Sigmoid colon (tissue), 7 donors: ENCODE measurements around the gene SNTG2. TPM values are rescaled to one million over a fixed set of nuclear protein-coding genes. Genes with fewer than 3 reads are reported as not detected.

Experiments
- DNase-seq: peaks from one replicate; pipeline ENCODE4 v3.0.0-alpha.2; 2019
- H3K27ac ChIP-seq, 4 donors: fragments of 200-600 bp; sonication (generic); one replicate each; pipeline ENCODE4 v1.5.1; 2016 to 2019; ENCODE audit warnings: mild to moderate bottlenecking in 1 of 4
- H3K27me3 ChIP-seq, 3 donors: fragments of 200-600 bp; sonication (generic); one replicate each; pipeline ENCODE4 v1.5.1; 2019; ENCODE audit warnings: mild to moderate bottlenecking in 1 of 3
- H3K36me3 ChIP-seq, 4 donors: fragments of 200-600 bp; sonication (generic); one replicate each; pipeline ENCODE4 v1.5.1; 2016 to 2019
- H3K4me1 ChIP-seq, 4 donors: fragments of 200-600 bp; sonication (generic); one replicate each; pipeline ENCODE4 v1.5.1; 2017 to 2019
- H3K4me3 ChIP-seq, 4 donors: fragments of 200-600 bp; sonication (generic); one replicate each; pipeline ENCODE4 v1.5.1; 2017 to 2019; ENCODE audit warnings: mild to moderate bottlenecking in 2 of 4, moderate library complexity in 1 of 4
- H3K9me3 ChIP-seq, 4 donors: fragments of 200-600 bp in 3 of 4; sonication (generic) in 3 of 4; one replicate each; pipeline versions ENCODE4 v1.5.1 to v1.6.1; 2013 to 2019
- EP300 ChIP-seq, 4 donors: sonication (generic); formaldehyde crosslinking; IDR thresholded peaks; one replicate each; pipeline ENCODE4 v1.6.1; 2017; ENCODE audit warnings: antibody characterized with exemption in 4 of 4
- POLR2A ChIP-seq, 2 donors: fragments of 450-650 bp; IDR thresholded peaks; one replicate each; pipeline ENCODE4 v1.6.1; 2016; ENCODE audit warnings: antibody characterized with exemption in 2 of 2, mild to moderate bottlenecking in 2 of 2, moderate library complexity in 2 of 2
- POLR2AphosphoS5 ChIP-seq, 4 donors: sonication (generic); formaldehyde crosslinking; IDR thresholded peaks; one replicate each; pipeline ENCODE4 v1.6.1; 2017; ENCODE audit warnings: antibody characterized with exemption in 4 of 4
- WGBS, 2 donors: extraction: QIAGEN DNeasy Blood & Tissue Kit; methylation state at CpG; one replicate each; pipeline ENCODE4 v1.1.7; 2013; 5-methylcytosine and 5-hydroxymethylcytosine counted together
- intact Hi-C: fragments of 100-400 bp; cut with DNase I; formaldehyde crosslinking; loops from one replicate; pipeline ENCODE4 v1.15.1; 2023
- polyA plus RNA-seq, 3 donors: library from polyadenylated mRNA; stranded (reverse); fragments of 200-250 nt; gene quantifications; one replicate each; pipeline ENCODE4 v1.2.3, GENCODE V29; 2013
- total RNA-seq, 4 donors: library from RNA; depleted of rRNA; stranded (reverse); fragments of >200 nt; gene quantifications; one replicate each; pipeline ENCODE4 v1.1.0, GENCODE V29; 2016
- TF ChIP-seq, protein P1 (sequence below), 4 experiments: fragments of 450-650 bp in 3 of 4; fragments of 200-600 bp in 1 of 4; IDR thresholded peaks; one replicate each; pipeline ENCODE4 v1.5.1; 2016 to 2019; ENCODE audit warnings: antibody characterized with exemption in 4 of 4, mild to moderate bottlenecking in 3 of 4, moderate library complexity in 2 of 4
- donor health status: healthy with polysubstance abuse.
- donor health status: Bipolar disorder and iron deficiency.
- donor health status: healthy.

SNTG2 gene
- total and polyA plus RNA-seq, 7 donors, result 0.60 to 5.2 (median 1.9) TPM; not detected in 1

DNA sequence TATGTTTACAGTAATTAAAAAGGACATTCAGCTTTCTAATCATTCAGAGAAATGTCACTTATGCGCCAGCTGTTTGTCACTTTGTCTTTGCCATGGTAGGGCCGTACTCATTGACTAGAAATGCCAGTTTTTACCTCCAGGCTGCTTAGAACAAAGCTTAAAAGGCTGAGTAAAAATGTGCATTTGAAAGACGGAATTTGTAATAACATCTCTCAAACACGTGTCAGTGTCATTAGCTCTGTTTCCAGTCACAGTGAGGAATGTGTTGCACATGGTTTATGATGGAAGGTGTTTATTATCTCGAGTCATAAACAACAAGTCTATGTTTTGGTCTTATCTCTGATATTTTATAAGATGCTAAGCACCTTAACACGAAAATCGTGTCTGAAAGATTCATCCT, 118.2 kb downstream of the SNTG2 start:
- no peak for TF ChIP-seq EP300 (IDR thresholded peaks at IDR 0.05)
- TF ChIP-seq, protein P1, sequence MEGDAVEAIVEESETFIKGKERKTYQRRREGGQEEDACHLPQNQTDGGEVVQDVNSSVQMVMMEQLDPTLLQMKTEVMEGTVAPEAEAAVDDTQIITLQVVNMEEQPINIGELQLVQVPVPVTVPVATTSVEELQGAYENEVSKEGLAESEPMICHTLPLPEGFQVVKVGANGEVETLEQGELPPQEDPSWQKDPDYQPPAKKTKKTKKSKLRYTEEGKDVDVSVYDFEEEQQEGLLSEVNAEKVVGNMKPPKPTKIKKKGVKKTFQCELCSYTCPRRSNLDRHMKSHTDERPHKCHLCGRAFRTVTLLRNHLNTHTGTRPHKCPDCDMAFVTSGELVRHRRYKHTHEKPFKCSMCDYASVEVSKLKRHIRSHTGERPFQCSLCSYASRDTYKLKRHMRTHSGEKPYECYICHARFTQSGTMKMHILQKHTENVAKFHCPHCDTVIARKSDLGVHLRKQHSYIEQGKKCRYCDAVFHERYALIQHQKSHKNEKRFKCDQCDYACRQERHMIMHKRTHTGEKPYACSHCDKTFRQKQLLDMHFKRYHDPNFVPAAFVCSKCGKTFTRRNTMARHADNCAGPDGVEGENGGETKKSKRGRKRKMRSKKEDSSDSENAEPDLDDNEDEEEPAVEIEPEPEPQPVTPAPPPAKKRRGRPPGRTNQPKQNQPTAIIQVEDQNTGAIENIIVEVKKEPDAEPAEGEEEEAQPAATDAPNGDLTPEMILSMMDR (IDR thresholded peaks at IDR 0.05), result no peak
- TF ChIP-seq POLR2AphosphoS5 (IDR thresholded peaks at IDR 0.05), result no peak
- TF ChIP-seq POLR2A (IDR thresholded peaks at IDR 0.05), result no peak
- no peak for DNase-seq
- intact Hi-C loops, result no loop called here
- Histone ChIP-seq H3K36me3 (no peaks in the 10 kb centered on the region), H3K9me3 (peaks cover 0 to 4% (median 0%) of the 10 kb centered on the region in 4 donors), H3K4me3 (no peak overlapping the region), H3K27me3 (no peaks in the 10 kb centered on the region), H3K4me1 (no peaks in the 10 kb centered on the region), H3K27ac (no peak overlapping the region)
- 40 to 46% methylated on average over 7 of the region's 7 CpGs for WGBS, 2 donors

DNA sequence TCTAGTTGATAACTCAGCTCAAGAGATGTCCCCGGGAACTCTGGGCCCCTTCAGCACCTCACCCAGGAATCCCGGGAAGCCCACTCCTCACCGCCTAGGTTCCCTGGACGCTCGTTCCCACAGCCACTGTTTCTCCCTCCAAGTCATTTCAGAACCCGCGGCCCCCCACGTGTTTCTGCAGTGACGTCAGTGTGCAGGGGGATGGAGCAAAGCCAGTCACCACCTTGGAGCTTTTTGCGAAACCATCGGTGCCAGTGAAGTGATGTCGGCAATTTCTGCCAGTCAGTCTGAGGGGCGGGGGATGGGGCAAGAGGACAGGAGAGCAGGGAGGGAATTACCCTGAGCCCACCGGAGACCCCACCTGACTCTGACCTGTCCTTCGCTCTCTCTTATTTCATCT, 119.2 kb downstream of the SNTG2 start:
- no peak overlapping the region for H3K4me3 ChIP-seq
- no peaks in the 10 kb centered on the region for H3K36me3 ChIP-seq
- 87% methylated on average over 15 of the region's 15 CpGs for WGBS, 2 donors
- intact Hi-C loops, result no loop called here
- no peaks in the 10 kb centered on the region for H3K4me1 ChIP-seq
- TF ChIP-seq, protein P1 (IDR thresholded peaks at IDR 0.05), result no peak
- TF ChIP-seq EP300 (IDR thresholded peaks at IDR 0.05) (no peak), POLR2AphosphoS5 (IDR thresholded peaks at IDR 0.05) (no peak), POLR2A (IDR thresholded peaks at IDR 0.05) (no peak)
- H3K27me3 ChIP-seq, result no peaks in the 10 kb centered on the region
- no peak for DNase-seq
- H3K27ac ChIP-seq, result no peak overlapping the region
- peaks cover 0 to 4% (median 0%) of the 10 kb centered on the region in 4 donors for H3K9me3 ChIP-seq

DNA sequence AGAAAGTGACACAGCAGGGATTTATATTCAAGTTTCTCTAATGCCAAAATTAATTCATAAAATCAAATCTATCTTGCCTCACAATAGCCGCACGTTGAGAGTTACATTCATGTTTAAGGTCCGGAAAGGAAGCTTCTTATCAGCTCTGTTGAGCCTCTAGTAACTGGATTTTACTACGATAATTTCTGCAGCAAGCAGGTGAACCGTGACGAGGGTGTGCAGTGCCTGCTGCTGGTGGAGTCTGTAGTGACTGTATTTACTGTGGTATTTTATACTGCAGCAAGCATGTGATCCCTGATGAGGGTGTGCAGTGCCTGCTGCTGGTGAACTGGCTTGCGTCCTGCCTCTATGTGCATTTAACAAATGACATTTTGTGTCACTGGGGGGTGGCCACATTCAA, 120.0 kb downstream of the SNTG2 start:
- DNase-seq, result no peak
- no peaks in the 10 kb centered on the region for H3K4me1 ChIP-seq
- TF ChIP-seq POLR2A (IDR thresholded peaks at IDR 0.05), result no peak
- no peak for TF ChIP-seq POLR2AphosphoS5 (IDR thresholded peaks at IDR 0.05)
- TF ChIP-seq, protein P1 (IDR thresholded peaks at IDR 0.05), result no peak
- TF ChIP-seq EP300 (IDR thresholded peaks at IDR 0.05), result no peak
- no peaks in the 10 kb centered on the region for H3K36me3 ChIP-seq
- no peak overlapping the region for H3K27ac ChIP-seq
- 62 to 80% methylated on average over 7 of the region's 7 CpGs for WGBS, 2 donors
- H3K27me3 ChIP-seq, result no peaks in the 10 kb centered on the region
- H3K4me3 ChIP-seq, result no peak overlapping the region
- intact Hi-C loops, result no loop called here
- peaks cover 0 to 4% (median 0%) of the 10 kb centered on the region in 4 donors for H3K9me3 ChIP-seq

DNA sequence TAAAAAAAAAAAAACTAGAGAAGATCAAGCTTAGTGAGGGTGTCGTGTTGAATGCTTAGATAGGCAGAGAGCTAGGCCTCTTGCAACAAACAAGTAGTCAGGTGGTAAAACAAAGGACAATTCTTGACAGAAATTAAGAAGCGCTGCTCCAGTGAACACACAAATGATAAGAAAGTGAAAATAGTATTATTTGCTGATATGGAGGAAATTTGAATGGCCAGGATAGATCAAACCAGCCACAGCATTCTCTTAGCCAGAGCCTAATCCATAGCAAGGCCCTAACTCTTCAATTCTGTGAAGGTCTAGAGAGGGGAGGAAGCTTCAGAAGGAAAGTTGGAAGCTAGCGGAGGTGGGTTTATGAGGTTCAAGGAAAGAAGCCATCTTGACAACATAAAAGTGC, 121.0 kb downstream of the SNTG2 start:
- no peak for TF ChIP-seq POLR2A (IDR thresholded peaks at IDR 0.05)
- TF ChIP-seq EP300 (IDR thresholded peaks at IDR 0.05), result no peak
- TF ChIP-seq POLR2AphosphoS5 (IDR thresholded peaks at IDR 0.05), result no peak
- TF ChIP-seq, protein P1 (IDR thresholded peaks at IDR 0.05), result no peak
- Histone ChIP-seq H3K27me3 (no peaks in the 10 kb centered on the region), H3K36me3 (no peaks in the 10 kb centered on the region), H3K4me1 (no peaks in the 10 kb centered on the region), H3K9me3 (peaks cover 0 to 4% (median 0%) of the 10 kb centered on the region in 4 donors), H3K4me3 (no peak overlapping the region), H3K27ac (no peak overlapping the region)
- intact Hi-C loops, result no loop called here
- DNase-seq, result no peak
- WGBS, 2 donors, result 85 to 91% methylated on average over 3 of the region's 3 CpGs

DNA sequence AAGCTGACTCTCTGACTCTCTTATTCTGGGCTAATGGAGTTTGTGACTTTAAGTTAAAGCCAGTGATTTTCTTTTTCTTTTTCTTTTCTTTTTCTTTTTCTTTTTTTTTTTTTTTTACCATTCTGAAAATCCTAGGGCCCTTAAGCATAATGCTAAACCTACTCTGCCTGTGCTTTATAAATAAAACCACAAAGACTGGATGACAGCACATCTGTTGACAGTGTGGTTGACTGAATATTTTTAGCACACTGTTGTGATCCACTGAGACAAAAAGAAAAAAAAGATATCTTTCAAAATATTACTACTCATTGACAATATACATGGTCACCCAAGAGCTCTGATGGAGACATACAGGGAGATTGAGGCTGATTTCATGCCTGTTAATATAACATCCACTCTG, 121.6 kb downstream of the SNTG2 start:
- H3K9me3 ChIP-seq, result peaks cover 0 to 4% (median 0%) of the 10 kb centered on the region in 4 donors
- no peak overlapping the region for H3K27ac ChIP-seq
- no peaks in the 10 kb centered on the region for H3K4me1 ChIP-seq
- H3K4me3 ChIP-seq, result no peak overlapping the region
- no peaks in the 10 kb centered on the region for H3K27me3 ChIP-seq
- no peak for TF ChIP-seq EP300 (IDR thresholded peaks at IDR 0.05)
- no peak for TF ChIP-seq POLR2AphosphoS5 (IDR thresholded peaks at IDR 0.05)
- no peak for TF ChIP-seq POLR2A (IDR thresholded peaks at IDR 0.05)
- TF ChIP-seq, protein P1 (IDR thresholded peaks at IDR 0.05), result no peak
- DNase-seq, result no peak
- intact Hi-C loops, result no loop called here
- H3K36me3 ChIP-seq, result no peaks in the 10 kb centered on the region
